HEK293 (cell line): ENCODE measurements around the gene CD69.

Source experiments
- CTCF ChIA-PET: fragments of 350-600 bp; formaldehyde crosslinking; extraction: SDS; loops from one replicate; lab custom pipeline; 2021; ENCODE audit warnings: antibody characterized with exemption; lab: Yijun Ruan, JAX
- POLR2A ChIA-PET: fragments of 300-600 bp; formaldehyde crosslinking; extraction: SDS; loops from one replicate; lab custom pipeline; 2020; ENCODE audit warnings: antibody characterized with exemption, inconsistent platforms; lab: Yijun Ruan, JAX
- H3K27ac ChIP-seq: fragments of 200-500 bp; sonication (Bioruptor generic); 2 replicates; pipeline ENCODE4 v1.5.1; 2014; ENCODE audit warnings: low read depth, low read length, control low read depth, inconsistent platforms; ENCODE audit errors: extremely low read depth
- H3K36me3 ChIP-seq, 2 experiments: fragments of 200-500 bp in 1 of 2; sonication (Bioruptor generic) in 1 of 2; 1 replicate in 1 of 2; 2 replicates in 1 of 2; pipeline ENCODE4 v1.5.1; 2014 to 2017; ENCODE audit warnings: inconsistent platforms in 2 of 2, low read length in 2 of 2; ENCODE audit not compliant: control insufficient read depth in 2 of 2, insufficient read depth in 1 of 2
- H3K4me1 ChIP-seq: fragments of 200-500 bp; sonication (Bioruptor generic); 2 replicates; pipeline ENCODE4 v1.5.1; 2014; ENCODE audit warnings: mild to moderate bottlenecking, low read length, inconsistent platforms; ENCODE audit not compliant: control insufficient read depth, insufficient read depth
- H3K4me3 ChIP-seq: 2 replicates; pipeline ENCODE4 v1.5.1; 2011; ENCODE audit warnings: low read depth, mild to moderate bottlenecking, control low read depth, low read length, moderate library complexity
- H3K9me3 ChIP-seq: fragments of 200-500 bp; sonication (Bioruptor generic); 2 replicates; pipeline ENCODE4 v1.5.1; 2014; ENCODE audit warnings: low read depth, low read length, inconsistent platforms; ENCODE audit not compliant: control insufficient read depth, insufficient read depth
- BCL11B ChIP-seq: fragments of 450-650 bp; formaldehyde crosslinking; IDR thresholded peaks from 2 replicates; pipeline ENCODE4 v1.5.1; 2016; ENCODE audit warnings: low read depth, missing biosample characterization, missing genetic modification characterization
- GLI4 ChIP-seq: fragments of 450-650 bp; formaldehyde crosslinking; IDR thresholded peaks from 2 replicates; pipeline ENCODE4 v1.5.1; 2016; ENCODE audit warnings: missing biosample characterization, missing genetic modification characterization
- GLIS2 ChIP-seq: fragments of 450-650 bp; formaldehyde crosslinking; IDR thresholded peaks from 2 replicates; pipeline ENCODE4 v1.5.1; 2016; ENCODE audit warnings: missing biosample characterization, missing genetic modification characterization
- KLF8 ChIP-seq: fragments of 450-650 bp; formaldehyde crosslinking; IDR thresholded peaks from 2 replicates; pipeline ENCODE4 v1.5.1; 2016; ENCODE audit warnings: missing biosample characterization, missing genetic modification characterization
- PRDM6 ChIP-seq: fragments of 450-650 bp; formaldehyde crosslinking; IDR thresholded peaks from 2 replicates; pipeline ENCODE4 v1.5.1; 2017; ENCODE audit warnings: missing biosample characterization, missing genetic modification characterization
- SALL2 ChIP-seq: fragments of 450-650 bp; formaldehyde crosslinking; IDR thresholded peaks from 2 replicates; pipeline ENCODE4 v1.5.0; 2017; ENCODE audit warnings: missing biosample characterization, mild to moderate bottlenecking, missing genetic modification characterization, borderline replicate concordance
- YY2 ChIP-seq: fragments of 450-650 bp; formaldehyde crosslinking; IDR thresholded peaks from 2 replicates; pipeline ENCODE4 v1.5.1; 2016; ENCODE audit warnings: missing biosample characterization, missing genetic modification characterization
- ZBTB44 ChIP-seq: fragments of 450-650 bp; IDR thresholded peaks from 2 replicates; pipeline ENCODE4 v1.5.1; 2018; ENCODE audit warnings: missing biosample characterization, mild to moderate bottlenecking, missing genetic modification characterization
- ZFP41 ChIP-seq: fragments of 450-650 bp; formaldehyde crosslinking; IDR thresholded peaks from 2 replicates; pipeline ENCODE4 v1.5.1; 2016; ENCODE audit warnings: missing biosample characterization, missing genetic modification characterization, borderline replicate concordance
- ZNF114 ChIP-seq: fragments of 450-650 bp; formaldehyde crosslinking; IDR thresholded peaks from 2 replicates; pipeline ENCODE4 v1.5.0; 2017; ENCODE audit warnings: missing biosample characterization, missing genetic modification characterization
- ZNF174 ChIP-seq: fragments of 450-650 bp; formaldehyde crosslinking; IDR thresholded peaks from 2 replicates; pipeline ENCODE4 v1.5.0; 2017; ENCODE audit warnings: missing biosample characterization, mild to moderate bottlenecking, missing genetic modification characterization
- ZNF211 ChIP-seq: fragments of 450-650 bp; formaldehyde crosslinking; IDR thresholded peaks from 2 replicates; pipeline ENCODE4 v1.5.1; 2016; ENCODE audit warnings: low read depth, missing biosample characterization, missing genetic modification characterization
- ZNF221 ChIP-seq: fragments of 450-650 bp; formaldehyde crosslinking; IDR thresholded peaks from 2 replicates; pipeline ENCODE4 v1.5.1; 2017; ENCODE audit warnings: missing biosample characterization, missing genetic modification characterization, borderline replicate concordance
- ZNF248 ChIP-seq: fragments of 450-650 bp; formaldehyde crosslinking; IDR thresholded peaks from 2 replicates; pipeline ENCODE4 v1.5.1; 2017; ENCODE audit warnings: missing biosample characterization, missing genetic modification characterization
- ZNF280D ChIP-seq: fragments of 450-650 bp; formaldehyde crosslinking; IDR thresholded peaks from 2 replicates; pipeline ENCODE4 v1.5.1; 2016; ENCODE audit warnings: missing biosample characterization, missing genetic modification characterization
- ZNF350 ChIP-seq: fragments of 450-650 bp; formaldehyde crosslinking; IDR thresholded peaks from 2 replicates; pipeline ENCODE4 v1.5.0; 2017; ENCODE audit warnings: missing biosample characterization, mild to moderate bottlenecking, missing genetic modification characterization
- ZNF354C ChIP-seq: fragments of 450-650 bp; formaldehyde crosslinking; IDR thresholded peaks from 2 replicates; pipeline ENCODE4 v1.5.1; 2016; ENCODE audit warnings: missing biosample characterization, missing genetic modification characterization, low read depth, borderline replicate concordance
- ZNF423 ChIP-seq: fragments of 450-650 bp; formaldehyde crosslinking; IDR thresholded peaks from 2 replicates; pipeline ENCODE4 v1.5.1; 2016; ENCODE audit warnings: missing biosample characterization, missing genetic modification characterization
- ZNF48 ChIP-seq: fragments of 450-650 bp; formaldehyde crosslinking; IDR thresholded peaks from 2 replicates; pipeline ENCODE4 v1.5.1; 2016; ENCODE audit warnings: missing biosample characterization, missing genetic modification characterization
- ZNF549 ChIP-seq: fragments of 450-650 bp; IDR thresholded peaks from 2 replicates; pipeline ENCODE4 v1.5.1; 2018; ENCODE audit warnings: missing biosample characterization, missing genetic modification characterization, mild to moderate bottlenecking, inconsistent platforms, moderate library complexity
- ZNF610 ChIP-seq: fragments of 450-650 bp; formaldehyde crosslinking; IDR thresholded peaks from 2 replicates; pipeline ENCODE4 v1.5.1; 2016; ENCODE audit warnings: missing biosample characterization, missing genetic modification characterization, borderline replicate concordance
- ZNF629 ChIP-seq: fragments of 450-650 bp; formaldehyde crosslinking; IDR thresholded peaks from 2 replicates; pipeline ENCODE4 v1.5.1; 2017; ENCODE audit warnings: missing biosample characterization, missing genetic modification characterization
- ZNF658 ChIP-seq: fragments of 450-650 bp; formaldehyde crosslinking; IDR thresholded peaks from 2 replicates; pipeline ENCODE4; 2016; ENCODE audit warnings: missing biosample characterization, missing genetic modification characterization
- ZNF777 ChIP-seq: fragments of 450-650 bp; formaldehyde crosslinking; IDR thresholded peaks from 2 replicates; pipeline ENCODE4 v1.5.1; 2017; ENCODE audit warnings: missing biosample characterization, missing genetic modification characterization, borderline replicate concordance
- ZNF830 ChIP-seq: fragments of 450-650 bp; IDR thresholded peaks from 2 replicates; pipeline ENCODE4 v1.5.0; 2018; ENCODE audit warnings: missing biosample characterization, missing genetic modification characterization, low read depth, mild to moderate bottlenecking, moderate library complexity
- TF ChIP-seq, protein P1 (sequence below): fragments of 450-650 bp; formaldehyde crosslinking; IDR thresholded peaks from 2 replicates; pipeline ENCODE4 v1.5.1; 2016; ENCODE audit warnings: missing biosample characterization, missing genetic modification characterization, borderline replicate concordance

The CD69 gene

DNA sequence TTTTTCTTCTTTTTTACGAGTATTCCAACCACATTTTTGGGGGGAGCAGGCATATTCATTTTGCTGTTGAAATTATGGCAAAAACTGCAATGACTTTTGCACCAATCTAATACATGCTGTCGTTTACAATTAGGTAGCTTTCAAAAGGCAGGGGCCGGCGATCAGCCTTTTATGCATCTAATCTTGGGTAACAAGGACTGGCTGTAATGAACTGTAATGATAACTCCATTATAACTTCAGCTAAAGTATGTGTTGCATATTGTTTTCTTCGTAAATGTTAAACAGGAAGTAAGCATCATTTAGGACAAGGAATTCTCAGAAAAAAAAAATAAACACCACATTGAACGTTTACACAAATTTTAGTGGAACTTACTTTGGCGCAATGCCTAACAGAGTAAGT, 36.3 kb upstream of the CD69 start:
- Histone ChIP-seq H3K4me3 (no peak overlapping the region), H3K9me3 (no peaks in the 10 kb centered on the region), H3K27ac (no peak overlapping the region), H3K4me1 (no peaks in the 10 kb centered on the region), H3K36me3 (no peaks in the 10 kb centered on the region)
- CTCF ChIA-PET = interaction anchor here (1.1 to 6.9 kb wide), 3 partner anchors 16 to 213 kb away, joined by 4 to 99 read pairs (median 40); no protein-coding TSS in a partner anchor
- POLR2A ChIA-PET = no interaction called here
- TF ChIP-seq ZNF610 (tag by site-specific recombination) (no peak), SALL2 (tag by site-specific recombination) (no peak), ZNF221 (tag by site-specific recombination) (no peak), GLI4 (tag by site-specific recombination) (no peak), ZNF280D (tag by site-specific recombination) (no peak), KLF8 (no peak), ZNF174 (tag by site-specific recombination) (no peak), ZNF658 (no peak), YY2 (tag by site-specific recombination) (no peak)
- TF ChIP-seq, protein P1, sequence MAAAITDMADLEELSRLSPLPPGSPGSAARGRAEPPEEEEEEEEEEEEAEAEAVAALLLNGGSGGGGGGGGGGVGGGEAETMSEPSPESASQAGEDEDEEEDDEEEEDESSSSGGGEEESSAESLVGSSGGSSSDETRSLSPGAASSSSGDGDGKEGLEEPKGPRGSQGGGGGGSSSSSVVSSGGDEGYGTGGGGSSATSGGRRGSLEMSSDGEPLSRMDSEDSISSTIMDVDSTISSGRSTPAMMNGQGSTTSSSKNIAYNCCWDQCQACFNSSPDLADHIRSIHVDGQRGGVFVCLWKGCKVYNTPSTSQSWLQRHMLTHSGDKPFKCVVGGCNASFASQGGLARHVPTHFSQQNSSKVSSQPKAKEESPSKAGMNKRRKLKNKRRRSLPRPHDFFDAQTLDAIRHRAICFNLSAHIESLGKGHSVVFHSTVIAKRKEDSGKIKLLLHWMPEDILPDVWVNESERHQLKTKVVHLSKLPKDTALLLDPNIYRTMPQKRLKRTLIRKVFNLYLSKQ (tag by site-specific recombination) = no peak
- TF ChIP-seq, all 188 proteins: peak for 0

DNA sequence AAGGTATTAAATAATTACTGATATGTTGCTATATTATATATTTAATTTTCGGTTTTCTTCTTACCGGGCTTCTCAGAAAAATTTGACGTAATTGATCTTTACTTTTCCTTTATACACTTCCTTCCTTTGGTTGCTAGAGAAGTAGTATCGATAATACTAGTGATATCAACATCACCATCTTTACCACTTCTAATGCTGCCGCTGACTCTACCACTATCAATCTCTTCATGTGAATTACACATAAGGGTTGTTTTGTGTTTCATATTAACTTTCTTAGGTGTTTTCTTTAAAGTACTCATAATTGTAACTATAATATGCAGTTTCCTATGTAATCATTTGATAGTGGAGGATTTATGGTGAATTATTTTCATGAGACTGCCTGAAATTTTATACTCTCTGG, 35.6 kb upstream of the CD69 start:
- ChIA-PET POLR2A (no interaction called here), CTCF (interaction anchor here (6.1 to 6.9 kb wide), 2 partner anchors 16 to 45 kb away, joined by 40 to 99 read pairs; no protein-coding TSS in a partner anchor)
- no peak overlapping the region for H3K4me3 ChIP-seq
- H3K4me1 ChIP-seq = no peaks in the 10 kb centered on the region
- H3K36me3 ChIP-seq = no peaks in the 10 kb centered on the region
- no peaks in the 10 kb centered on the region for H3K9me3 ChIP-seq
- H3K27ac ChIP-seq = no peak overlapping the region
- TF ChIP-seq ZNF629 (tag by site-specific recombination) (no peak), ZNF830 (tag by site-specific recombination) (no peak), ZBTB44 (no peak), BCL11B (no peak), ZFP41 (tag by site-specific recombination) (no peak), GLIS2 (tag by site-specific recombination) (no peak), ZNF549 (tag by site-specific recombination) (no peak), ZNF211 (tag by site-specific recombination) (no peak), ZNF48 (tag by site-specific recombination) (no peak), ZNF423 (tag by site-specific recombination) (no peak), PRDM6 (tag by site-specific recombination) (no peak), ZNF248 (no peak), ZNF350 (no peak), ZNF354C (tag by site-specific recombination) (no peak), ZNF114 (tag by site-specific recombination) (no peak), ZNF777 (no peak)
